ENCODE data around the gene CUL1. TPM values are rescaled to one million over a fixed set of nuclear protein-coding genes. Genes with fewer than 3 reads are reported as not detected.

The CUL1 gene
- total and polyA plus RNA-seq, 2 donors (not counting 3 experiments of a cell fraction or from before 2014, with no cell fraction given) = 25.7 to 50.2 TPM

GRCh38 chr7:148735967-148736366 lies 37.3 kb downstream of the CUL1 start:
- TF ChIP-seq GATA2 (IDR thresholded peaks at IDR 0.05; ENCODE audit: insufficient read depth, insufficient read length, low read depth, low read length) = no peak
- TF ChIP-seq FOS (IDR thresholded peaks at IDR 0.05; ENCODE audit: borderline replicate concordance, insufficient read depth, low read length) = no peak
- TF ChIP-seq MYC (IDR thresholded peaks at IDR 0.05; ENCODE audit: low read depth, low read length) = no peak
- CTCF ChIA-PET = no interaction called here
- Histone ChIP-seq H3K27ac (ENCODE audit: insufficient read depth, low read depth, low read length) (no peak overlapping the region), H3K9me1 (replicated peaks; ENCODE audit: control insufficient read depth, extremely low read depth, insufficient read depth, low read length) (no peaks in the 10 kb centered on the region), H3K4me1 (ENCODE audit: control insufficient read depth, extremely low read depth, insufficient read depth, low read length) (no peaks in the 10 kb centered on the region), H3K36me3 (ENCODE audit: control insufficient read depth in 2 of 2, extremely low read depth in 1 of 2, insufficient read depth in 2 of 2, low read length in 2 of 2) (peaks cover 11 to 16% of the 10 kb centered on the region in 2 experiments), H2AFZ (ENCODE audit: low read depth, low read length) (no peak overlapping the region), H3K9ac (replicated peaks; ENCODE audit: extremely low read depth, insufficient read depth, low read length) (no peak overlapping the region), H4K20me1 (replicated peaks; ENCODE audit: control insufficient read depth, extremely low read depth, insufficient read depth, low read length) (no peaks in the 10 kb centered on the region), H3K4me2 (ENCODE audit: insufficient read depth, low read length) (no peak overlapping the region), H3K79me2 (ENCODE audit: control insufficient read depth, insufficient read depth, low read length) (peaks cover 70% of the 10 kb centered on the region), H3K9me3 (replicated peaks; ENCODE audit: control insufficient read depth, insufficient read depth, low read length) (no peaks in the 10 kb centered on the region), H3K4me3 (replicated peaks in 1 of 3; ENCODE audit: insufficient read depth in 1 of 3, low read depth in 1 of 3, low read length in 3 of 3) (no peak overlapping the region), H3K27me3 (ENCODE audit: control insufficient read depth in 2 of 2, insufficient read depth in 2 of 2, low read length in 2 of 2) (no peaks in the 10 kb centered on the region)
- no TSS peak for BruUV-seq (replicated peaks)
- dilution Hi-C loops (cut with MboI; ENCODE audit: extremely low pct_ligation_motif_present, low sequenced_read_pairs) (no loop called here), intact Hi-C loops (cut with micrococcal nuclease) (no loop called here)
- no peak for DNase-seq (ENCODE audit: low read depth, low spot score)
- no peak for FAIRE-seq
- POLR2A ChIA-PET = no interaction called here

- no peak for FAIRE-seq
- DNase-seq (ENCODE audit: low read depth, low spot score) = no peak
These were observed 40.2 kb downstream of the CUL1 start for GRCh38 chr7:148738737-148739535.

More at GRCh38 chr7:148738737-148739535, 40.2 kb downstream of the CUL1 start:
- H2AFZ ChIP-seq (ENCODE audit: low read depth, low read length) = no peak overlapping the region
- no peaks in the 10 kb centered on the region for H3K4me1 ChIP-seq (ENCODE audit: control insufficient read depth, extremely low read depth, insufficient read depth, low read length)
- no peak overlapping the region for H3K9ac ChIP-seq (replicated peaks; ENCODE audit: extremely low read depth, insufficient read depth, low read length)
- no peak overlapping the region for H3K27ac ChIP-seq (ENCODE audit: insufficient read depth, low read depth, low read length)
- BruUV-seq (replicated peaks) = no TSS peak
- H3K4me3 ChIP-seq (replicated peaks in 1 of 3; ENCODE audit: insufficient read depth in 1 of 3, low read depth in 1 of 3, low read length in 3 of 3) = no peak overlapping the region
- H4K20me1 ChIP-seq (replicated peaks; ENCODE audit: control insufficient read depth, extremely low read depth, insufficient read depth, low read length) = no peaks in the 10 kb centered on the region
- TF ChIP-seq POLR2AphosphoS5 (IDR thresholded peaks at IDR 0.05; ENCODE audit: insufficient read depth, low read depth, low read length) (no peak), MYC (IDR thresholded peaks at IDR 0.05; ENCODE audit: low read depth, low read length) (no peak), GATA2 (IDR thresholded peaks at IDR 0.05; ENCODE audit: insufficient read depth, insufficient read length, low read depth, low read length) (no peak), FOS (IDR thresholded peaks at IDR 0.05; ENCODE audit: borderline replicate concordance, insufficient read depth, low read length) (no peak), JUN (IDR thresholded peaks at IDR 0.05; ENCODE audit: borderline replicate concordance, insufficient read depth, insufficient read length, low read depth) (no peak), POLR2A (IDR thresholded peaks at IDR 0.05; ENCODE audit: low read depth, low read length) (no peak), EZH2 (IDR thresholded peaks at IDR 0.05; ENCODE audit: borderline replicate concordance, low read depth, low read length, severe bottlenecking) (no peak)
- TF ChIP-seq, protein P1, sequence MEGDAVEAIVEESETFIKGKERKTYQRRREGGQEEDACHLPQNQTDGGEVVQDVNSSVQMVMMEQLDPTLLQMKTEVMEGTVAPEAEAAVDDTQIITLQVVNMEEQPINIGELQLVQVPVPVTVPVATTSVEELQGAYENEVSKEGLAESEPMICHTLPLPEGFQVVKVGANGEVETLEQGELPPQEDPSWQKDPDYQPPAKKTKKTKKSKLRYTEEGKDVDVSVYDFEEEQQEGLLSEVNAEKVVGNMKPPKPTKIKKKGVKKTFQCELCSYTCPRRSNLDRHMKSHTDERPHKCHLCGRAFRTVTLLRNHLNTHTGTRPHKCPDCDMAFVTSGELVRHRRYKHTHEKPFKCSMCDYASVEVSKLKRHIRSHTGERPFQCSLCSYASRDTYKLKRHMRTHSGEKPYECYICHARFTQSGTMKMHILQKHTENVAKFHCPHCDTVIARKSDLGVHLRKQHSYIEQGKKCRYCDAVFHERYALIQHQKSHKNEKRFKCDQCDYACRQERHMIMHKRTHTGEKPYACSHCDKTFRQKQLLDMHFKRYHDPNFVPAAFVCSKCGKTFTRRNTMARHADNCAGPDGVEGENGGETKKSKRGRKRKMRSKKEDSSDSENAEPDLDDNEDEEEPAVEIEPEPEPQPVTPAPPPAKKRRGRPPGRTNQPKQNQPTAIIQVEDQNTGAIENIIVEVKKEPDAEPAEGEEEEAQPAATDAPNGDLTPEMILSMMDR (IDR thresholded peaks at IDR 0.05; ENCODE audit: extremely low read depth in 1 of 2, insufficient read depth in 1 of 2, low read depth in 1 of 2, low read length in 2 of 2) = no peak
- TF ChIP-seq, protein P2, sequence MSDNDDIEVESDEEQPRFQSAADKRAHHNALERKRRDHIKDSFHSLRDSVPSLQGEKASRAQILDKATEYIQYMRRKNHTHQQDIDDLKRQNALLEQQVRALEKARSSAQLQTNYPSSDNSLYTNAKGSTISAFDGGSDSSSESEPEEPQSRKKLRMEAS (IDR thresholded peaks at IDR 0.05; ENCODE audit: insufficient read depth, insufficient read length) = no peak
- no peak overlapping the region for H3K4me2 ChIP-seq (ENCODE audit: insufficient read depth, low read length)
- dilution Hi-C loops (cut with MboI; ENCODE audit: extremely low pct_ligation_motif_present, low sequenced_read_pairs) = no loop called here
- ChIA-PET CTCF (no interaction called here), POLR2A (no interaction called here)
- intact Hi-C loops (cut with micrococcal nuclease) = no loop called here
- H3K9me1 ChIP-seq (replicated peaks; ENCODE audit: control insufficient read depth, extremely low read depth, insufficient read depth, low read length) = no peaks in the 10 kb centered on the region
- H3K27me3 ChIP-seq (ENCODE audit: control insufficient read depth in 2 of 2, insufficient read depth in 2 of 2, low read length in 2 of 2) = no peaks in the 10 kb centered on the region
- H3K36me3 ChIP-seq (ENCODE audit: control insufficient read depth in 2 of 2, extremely low read depth in 1 of 2, insufficient read depth in 2 of 2, low read length in 2 of 2) = peaks cover 7 to 11% of the 10 kb centered on the region in 2 experiments
- H3K9me3 ChIP-seq (replicated peaks; ENCODE audit: control insufficient read depth, insufficient read depth, low read length) = no peaks in the 10 kb centered on the region
- peaks cover 60% of the 10 kb centered on the region for H3K79me2 ChIP-seq (ENCODE audit: control insufficient read depth, insufficient read depth, low read length)
